ENCODE results near the gene SLC35E3.

SLC35E3 gene

GRCh38 chr12:68745904-68746571 lies at the start of gene SLC35E3:
Gene SLC35E3 (plus strand): TSS chr12:68746176. CDS start chr12:68746378, 202 bp downstream.
- DNase-seq, result peak; percentile 88

DNA sequence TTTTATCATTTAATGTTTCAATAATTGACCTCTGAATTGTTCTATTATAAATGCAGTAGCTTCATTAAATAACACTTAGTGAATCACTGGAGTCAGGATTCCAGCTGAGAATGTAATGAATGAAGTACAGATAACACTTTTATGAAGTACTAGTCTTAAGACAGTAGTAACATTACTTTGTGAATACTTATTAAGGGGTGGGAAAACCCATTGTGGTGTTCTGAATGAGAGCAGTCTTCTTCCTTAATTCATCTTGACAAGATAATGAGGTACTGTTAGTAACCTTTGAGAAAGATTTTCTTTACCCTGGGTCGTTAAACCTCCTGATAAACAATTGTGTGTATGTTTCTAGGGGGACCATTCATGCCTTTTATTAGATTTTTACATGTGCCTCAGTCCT lies 46.5 kb upstream of the SLC35E3 start:
- no peak for DNase-seq

- DNase-seq, result no peak
These were observed 18.2 kb upstream of the SLC35E3 start for GRCh38 chr12:68727776-68728175.

GRCh38 chr12:68733661-68734071 lies 12.3 kb upstream of the SLC35E3 start:
- DNase-seq, result no peak

DNA sequence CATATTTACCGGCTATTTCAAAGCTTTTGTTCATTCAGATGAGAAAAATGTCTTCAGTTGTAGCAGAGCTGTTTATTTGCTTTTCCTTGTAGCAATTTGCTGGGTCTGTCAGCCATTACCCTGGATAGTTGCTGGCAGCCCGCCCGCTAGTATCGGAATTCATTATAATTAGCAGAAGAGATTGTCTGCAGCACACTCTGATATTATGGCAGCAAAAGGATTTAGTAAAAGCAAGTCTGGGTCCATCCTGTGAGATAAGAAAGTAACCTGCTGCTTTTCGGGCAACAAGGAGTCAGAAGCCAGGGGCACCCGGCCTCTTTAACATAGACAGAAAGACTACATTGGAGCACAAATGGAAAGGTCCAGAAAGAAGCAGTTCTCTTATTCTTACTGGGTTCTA lies 6.1 kb upstream of the SLC35E3 start:
- DNase-seq, result no peak

DNA sequence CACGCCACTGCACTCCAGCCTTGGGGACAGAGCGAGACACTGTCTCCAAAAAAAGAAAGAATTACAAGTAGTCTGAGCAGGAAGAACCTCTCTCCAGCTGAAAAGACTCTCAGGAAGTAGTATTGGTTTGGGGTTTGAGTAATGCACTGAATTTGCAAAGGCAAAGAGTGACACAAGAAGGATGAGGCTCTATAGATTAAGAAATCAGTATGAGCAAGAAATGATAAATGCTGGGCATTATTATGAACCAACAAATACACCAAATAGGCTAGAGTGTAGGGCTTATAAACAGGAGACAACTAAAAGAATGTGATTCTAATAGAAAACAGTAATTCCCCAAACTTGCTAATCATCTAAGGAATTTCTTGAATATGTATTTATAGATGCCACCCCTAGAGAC lies 2.6 kb upstream of the SLC35E3 start:
- DNase-seq, result no peak

DNA sequence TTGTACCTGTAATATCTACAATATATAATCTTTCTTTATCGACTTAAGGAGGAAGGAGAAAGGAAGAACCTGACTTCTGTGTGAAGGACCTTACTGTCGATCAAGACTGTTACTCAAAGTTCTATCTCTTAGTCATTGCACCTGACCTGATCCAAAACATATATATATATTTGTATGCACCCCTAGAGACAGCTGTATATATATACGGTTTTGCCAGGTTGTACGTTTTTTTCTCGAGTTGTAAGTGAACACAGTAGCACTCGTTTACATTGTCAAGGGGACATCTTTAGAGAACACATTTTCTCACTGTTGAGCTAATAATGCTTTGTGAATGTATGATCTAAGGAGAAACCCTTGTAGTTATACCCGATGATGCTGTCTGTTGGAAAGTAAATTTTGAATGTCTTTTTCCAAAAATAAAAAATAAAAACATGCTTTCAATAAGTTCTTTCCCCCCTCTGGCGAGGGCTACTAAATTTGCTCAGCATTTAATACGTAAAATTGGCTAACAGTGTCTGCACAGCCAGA lies 536 bp upstream of the SLC35E3 start:
- no peak for DNase-seq

DNA sequence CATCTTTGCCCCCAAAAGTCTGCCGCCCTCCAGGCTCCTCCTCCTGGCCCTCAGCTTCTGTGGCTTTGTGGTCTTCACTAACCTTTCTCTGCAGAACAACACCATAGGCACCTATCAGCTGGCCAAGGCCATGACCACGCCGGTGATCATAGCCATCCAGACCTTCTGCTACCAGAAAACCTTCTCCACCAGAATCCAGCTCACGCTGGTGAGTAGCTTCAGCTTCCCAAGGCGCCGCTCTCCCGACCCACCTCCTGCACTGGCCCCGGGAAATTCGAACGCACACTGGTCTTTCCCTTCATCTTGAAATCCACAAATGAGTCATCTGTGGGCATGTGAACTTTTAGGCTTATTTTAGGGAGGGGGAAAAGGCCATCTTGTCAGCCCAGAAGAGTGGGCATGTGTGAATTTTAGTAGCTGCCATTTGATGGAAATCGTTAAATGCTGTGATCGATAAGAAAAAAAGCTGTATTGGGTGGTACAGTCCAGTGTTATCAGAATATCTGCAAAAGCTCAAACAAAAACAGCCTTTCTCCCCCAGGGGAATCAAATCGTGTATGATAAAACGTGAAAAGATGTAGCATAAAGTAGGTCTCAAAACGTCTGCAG lies 700 bp downstream of the SLC35E3 start:
- DNase-seq, result peak; percentile 16

DNA sequence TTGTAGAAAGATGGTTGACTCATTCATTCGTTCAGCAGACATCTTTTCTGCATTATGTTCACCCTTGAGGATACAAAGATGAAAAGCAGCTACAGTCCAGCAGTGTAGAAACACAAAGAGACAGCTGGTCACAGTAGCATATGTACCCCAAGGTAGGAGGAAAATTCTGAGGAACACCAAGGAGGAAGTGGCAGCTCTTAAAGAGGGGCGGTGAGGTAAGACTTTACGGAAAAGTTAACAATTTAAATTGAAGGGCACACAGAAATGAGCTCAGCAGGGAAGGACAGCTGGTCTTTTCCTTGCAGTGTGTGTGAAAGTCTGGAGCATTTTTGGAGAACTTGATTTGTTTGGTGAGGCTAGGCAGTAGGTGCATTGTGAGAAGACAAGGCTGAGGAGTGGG lies 3.5 kb downstream of the SLC35E3 start:
- DNase-seq, result no peak

DNA sequence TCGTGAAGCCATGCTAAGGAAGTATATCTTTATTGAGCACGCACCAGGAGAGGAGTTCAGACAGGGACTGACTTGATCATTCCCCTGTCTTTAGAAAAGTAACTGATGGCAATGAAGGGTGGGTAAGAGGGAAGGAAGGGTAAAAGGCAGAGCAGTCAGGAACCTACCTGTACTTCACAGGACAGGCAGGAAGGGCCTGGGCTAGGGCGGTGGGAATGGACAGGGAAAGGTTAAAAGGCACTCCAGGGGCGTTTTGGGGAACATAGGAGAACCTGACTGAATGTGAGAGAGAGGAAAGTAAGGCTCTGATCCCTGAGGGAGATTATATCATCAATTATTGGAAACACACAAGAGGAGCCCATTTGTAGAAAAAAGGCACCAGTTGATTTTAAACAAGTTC lies 3.9 kb downstream of the SLC35E3 start:
- DNase-seq, result no peak

DNA sequence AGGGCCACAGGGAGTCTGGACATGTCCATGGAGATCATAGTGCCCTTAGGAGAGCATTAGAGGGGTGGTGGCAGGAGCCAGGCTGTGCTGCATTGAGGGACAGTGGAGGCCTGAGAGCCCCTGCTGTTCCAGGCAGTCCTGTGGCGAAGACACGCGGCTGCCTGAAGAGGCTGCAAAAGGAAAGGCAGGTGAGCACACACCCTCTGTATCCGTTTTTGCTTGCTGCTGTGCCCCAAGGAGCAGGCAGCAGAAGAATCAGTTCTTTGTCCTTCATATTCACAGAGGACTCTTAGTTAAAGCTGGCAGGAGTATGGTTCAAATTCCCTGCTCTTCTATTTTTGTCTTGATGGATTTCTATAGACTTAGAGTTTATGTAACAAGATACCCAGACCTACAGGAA lies 4.5 kb downstream of the SLC35E3 start:
- no peak for DNase-seq

DNA sequence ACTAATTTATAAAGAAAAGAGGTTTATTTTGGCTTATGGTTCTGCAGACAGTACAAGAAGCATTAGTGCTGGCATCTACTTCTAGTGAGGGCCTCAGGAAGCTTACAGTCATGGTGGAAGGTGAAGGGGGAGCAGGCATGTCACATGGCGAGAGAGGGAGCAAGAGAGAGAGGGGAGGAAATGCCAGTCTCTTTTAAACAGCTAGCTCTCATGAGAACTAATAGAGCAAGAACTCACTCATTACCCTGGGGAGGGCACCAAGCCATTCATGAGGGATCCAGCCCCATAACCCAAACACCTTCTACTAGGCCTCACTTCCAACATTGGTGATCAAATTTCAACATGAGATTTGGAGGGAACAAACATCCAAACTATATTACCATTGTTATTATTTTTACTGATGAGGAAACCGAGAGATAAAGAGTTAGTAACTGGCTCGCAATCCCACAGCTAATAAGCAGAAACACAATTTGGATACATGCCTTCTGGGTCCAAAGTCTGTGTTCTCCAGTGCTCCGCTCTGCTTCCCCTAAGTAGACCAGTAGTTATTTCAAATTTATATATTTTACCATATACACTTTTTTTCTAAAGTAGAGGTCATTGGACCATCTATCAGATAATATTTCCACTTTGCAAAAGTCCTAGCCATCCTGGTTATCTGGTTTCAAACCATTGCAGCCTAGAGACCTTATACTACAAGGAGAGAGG lies 9.7 kb downstream of the SLC35E3 start:
- no peak for DNase-seq

DNA sequence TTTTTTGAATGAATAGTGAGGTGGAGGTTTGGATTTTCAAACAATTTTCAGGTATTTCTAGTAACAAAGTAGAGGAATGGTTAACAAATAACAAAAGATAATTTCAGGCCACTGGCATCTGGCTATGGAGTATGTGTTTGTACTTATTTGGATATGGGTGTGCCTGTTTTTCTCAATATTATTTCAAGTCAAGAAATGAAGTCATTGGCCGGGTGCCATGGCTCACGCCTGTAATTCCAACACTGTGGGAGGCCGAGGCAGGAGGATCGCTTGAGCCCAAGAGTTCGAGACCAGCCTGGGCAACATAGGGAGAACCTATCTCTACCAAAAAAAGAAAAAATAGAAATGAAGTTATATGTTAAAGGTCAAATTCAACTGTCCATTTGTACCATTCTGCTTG lies 13.9 kb downstream of the SLC35E3 start:
- no peak for DNase-seq

GRCh38 chr12:68760806-68761441 lies 14.9 kb downstream of the SLC35E3 start:
- DNase-seq, result no peak

- DNase-seq, result no peak
These were observed 15.5 kb downstream of the SLC35E3 start for GRCh38 chr12:68761442-68761812.

DNA sequence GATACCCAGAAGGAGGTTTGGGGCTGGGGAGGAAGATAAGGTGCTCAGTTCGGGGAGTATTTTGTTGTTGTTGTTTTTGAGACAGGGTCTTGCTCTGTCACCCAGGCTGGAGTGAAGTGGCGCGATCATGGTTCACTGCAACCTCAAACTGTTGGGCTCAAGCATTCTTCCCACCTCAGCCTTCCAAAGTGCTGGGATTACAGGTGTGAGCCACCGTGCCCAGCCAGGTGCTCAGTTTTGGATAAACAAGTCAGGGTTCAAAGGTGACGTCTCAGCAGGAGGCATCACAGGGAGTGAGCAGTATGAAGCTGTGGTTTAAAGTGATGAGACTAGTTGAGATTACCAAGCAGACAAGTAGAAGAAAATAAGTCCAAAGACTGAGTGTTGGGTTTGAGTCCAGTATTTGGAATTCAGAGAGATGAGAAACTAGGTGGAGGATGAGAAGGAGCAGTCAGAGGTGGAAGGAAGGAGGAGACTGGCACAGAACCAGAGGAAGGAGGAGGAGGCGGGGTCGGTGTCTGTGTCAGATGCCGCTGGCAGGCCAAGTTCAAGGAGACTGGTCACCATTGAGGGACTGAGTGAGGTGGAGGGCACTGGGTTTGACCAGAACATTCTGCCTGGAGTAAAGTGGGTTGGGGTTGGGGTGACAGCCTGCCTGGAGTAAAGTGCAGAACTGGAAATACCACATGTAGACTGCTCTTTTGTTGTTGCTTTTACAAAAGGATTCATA lies 16.1 kb downstream of the SLC35E3 start:
- DNase-seq, result no peak

DNA sequence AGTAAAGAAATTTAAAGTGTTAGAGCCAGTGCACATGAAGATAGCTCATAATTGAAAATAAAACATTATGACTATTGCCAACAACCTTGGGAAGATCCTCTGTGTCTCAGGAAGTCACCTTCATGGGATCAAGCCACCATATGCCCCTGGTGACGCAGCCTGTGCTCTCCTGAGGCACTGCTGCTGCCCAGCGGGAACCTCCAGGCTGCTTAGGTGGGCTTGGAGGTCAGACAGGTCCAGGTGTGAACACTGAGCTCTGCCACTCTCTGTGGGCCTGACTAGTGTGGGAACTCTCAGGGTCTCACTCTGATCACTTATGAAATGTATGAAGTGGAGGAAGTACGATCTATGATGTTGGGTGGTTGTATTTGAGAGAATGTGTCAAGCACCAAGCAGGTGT lies 16.7 kb downstream of the SLC35E3 start:
- DNase-seq, result no peak

- DNase-seq, result no peak
These were observed 19.7 kb downstream of the SLC35E3 start for GRCh38 chr12:68765696-68766095.

DNA sequence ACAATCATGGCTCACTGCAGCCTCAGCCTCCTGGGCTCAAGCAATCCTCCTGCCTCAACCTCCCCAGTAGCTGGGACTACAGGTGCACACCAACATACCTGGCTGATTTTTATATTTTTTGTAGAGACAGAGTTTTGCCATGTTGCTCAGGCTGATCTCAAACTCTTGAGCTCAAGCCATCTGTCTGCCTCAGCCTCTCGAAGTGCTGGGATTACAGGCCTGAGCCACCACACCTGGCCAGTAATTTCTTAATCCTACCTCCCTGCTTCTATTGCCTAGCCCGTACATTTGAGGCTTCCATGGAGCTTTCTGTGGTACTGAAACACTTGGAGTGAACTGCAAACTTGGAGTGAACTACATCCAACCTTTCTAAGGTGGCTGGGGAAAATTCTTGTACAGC lies 20.7 kb downstream of the SLC35E3 start:
- DNase-seq, result no peak

- no peak for DNase-seq
These were observed 21.2 kb downstream of the SLC35E3 start for GRCh38 chr12:68767191-68767590.

GRCh38 chr12:68768431-68768939 lies 22.5 kb downstream of the SLC35E3 start:
- no peak for DNase-seq

GRCh38 chr12:68769941-68770340 lies 24.0 kb downstream of the SLC35E3 start:
- DNase-seq, result no peak

All from NCI-H1092 (cell line).